ENCODE results near the gene ADRA2B.

- no peak for TF ChIP-seq CTCF (IDR thresholded peaks at IDR 0.05)
- TF ChIP-seq POLR2A (IDR thresholded peaks at IDR 0.05): no peak
- TF ChIP-seq EP300 (IDR thresholded peaks at IDR 0.05; ENCODE audit: low read depth): no peak
- no peak for TF ChIP-seq POLR2AphosphoS5 (IDR thresholded peaks at IDR 0.05)
Measured at GRCh38 chr2:96100893-96101304, 15.5 kb downstream of the ADRA2B start.
